Right lobe of liver (tissue), 4 donors: Measurements from ENCODE around the gene NRSN1.

Experiments used
- CTCF ChIP-seq, 4 donors: fragments of 200-600 bp in 3 of 4; fragments of 450-650 bp in 1 of 4; IDR thresholded peaks; one replicate each; pipeline versions ENCODE4 v1.5.1 to v1.8.0; 2016 to 2022; ENCODE audit warnings: antibody characterized with exemption in 4 of 4, mild to moderate bottlenecking in 2 of 4
- POLR2A ChIP-seq: fragments of 450-650 bp; IDR thresholded peaks from one replicate; pipeline ENCODE4 v1.6.1; 2017; ENCODE audit warnings: antibody characterized with exemption, mild to moderate bottlenecking
- donor health status: DM: no; HTN: no; CAD: no.
- donor health status: DM: no; HTN: no; CAD: no.
- donor health status: DM: no; HTN: yes; CAD: no.

- TF ChIP-seq CTCF (IDR thresholded peaks at IDR 0.05) (no peak), POLR2A (no peak)
Measured at GRCh38 chr6:24186349-24186748, 60.3 kb downstream of the NRSN1 start.
